Measurements from ENCODE around the gene PI4KA.

DNA sequence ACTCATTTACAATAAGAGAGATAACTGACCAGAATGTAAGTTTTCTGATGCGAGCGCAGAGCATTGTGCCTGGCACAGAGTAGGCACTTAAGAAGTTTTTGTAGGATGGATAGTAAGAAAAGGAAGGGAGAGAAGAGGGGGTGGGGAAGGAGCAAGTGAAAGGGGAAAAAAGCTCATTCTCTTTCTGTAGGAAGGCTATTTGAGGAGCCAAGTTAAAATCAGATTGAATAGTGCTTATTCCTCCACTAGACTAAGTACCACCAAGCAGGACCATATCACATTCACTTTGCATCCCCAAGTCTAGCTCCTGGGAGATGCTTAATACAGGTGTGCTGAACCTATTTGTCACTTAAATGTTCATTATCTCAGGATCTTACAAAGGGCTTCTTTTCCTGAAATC, 44.5 kb upstream of the PI4KA start:
- no peak for TF ChIP-seq CREB1 (IDR thresholded peaks at IDR 0.05; ENCODE audit: low read depth)
- no peak for TF ChIP-seq EGR1 (IDR thresholded peaks at IDR 0.05)
- TF ChIP-seq NFIC (IDR thresholded peaks at IDR 0.05): no peak
- TF ChIP-seq, protein P1, sequence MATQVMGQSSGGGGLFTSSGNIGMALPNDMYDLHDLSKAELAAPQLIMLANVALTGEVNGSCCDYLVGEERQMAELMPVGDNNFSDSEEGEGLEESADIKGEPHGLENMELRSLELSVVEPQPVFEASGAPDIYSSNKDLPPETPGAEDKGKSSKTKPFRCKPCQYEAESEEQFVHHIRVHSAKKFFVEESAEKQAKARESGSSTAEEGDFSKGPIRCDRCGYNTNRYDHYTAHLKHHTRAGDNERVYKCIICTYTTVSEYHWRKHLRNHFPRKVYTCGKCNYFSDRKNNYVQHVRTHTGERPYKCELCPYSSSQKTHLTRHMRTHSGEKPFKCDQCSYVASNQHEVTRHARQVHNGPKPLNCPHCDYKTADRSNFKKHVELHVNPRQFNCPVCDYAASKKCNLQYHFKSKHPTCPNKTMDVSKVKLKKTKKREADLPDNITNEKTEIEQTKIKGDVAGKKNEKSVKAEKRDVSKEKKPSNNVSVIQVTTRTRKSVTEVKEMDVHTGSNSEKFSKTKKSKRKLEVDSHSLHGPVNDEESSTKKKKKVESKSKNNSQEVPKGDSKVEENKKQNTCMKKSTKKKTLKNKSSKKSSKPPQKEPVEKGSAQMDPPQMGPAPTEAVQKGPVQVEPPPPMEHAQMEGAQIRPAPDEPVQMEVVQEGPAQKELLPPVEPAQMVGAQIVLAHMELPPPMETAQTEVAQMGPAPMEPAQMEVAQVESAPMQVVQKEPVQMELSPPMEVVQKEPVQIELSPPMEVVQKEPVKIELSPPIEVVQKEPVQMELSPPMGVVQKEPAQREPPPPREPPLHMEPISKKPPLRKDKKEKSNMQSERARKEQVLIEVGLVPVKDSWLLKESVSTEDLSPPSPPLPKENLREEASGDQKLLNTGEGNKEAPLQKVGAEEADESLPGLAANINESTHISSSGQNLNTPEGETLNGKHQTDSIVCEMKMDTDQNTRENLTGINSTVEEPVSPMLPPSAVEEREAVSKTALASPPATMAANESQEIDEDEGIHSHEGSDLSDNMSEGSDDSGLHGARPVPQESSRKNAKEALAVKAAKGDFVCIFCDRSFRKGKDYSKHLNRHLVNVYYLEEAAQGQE (IDR thresholded peaks at IDR 0.05; ENCODE audit: low read depth): no peak
- TF ChIP-seq TAF1 (IDR thresholded peaks at IDR 0.05; ENCODE audit: low read depth): no peak
